AG04449 (cell line): ENCODE results near the gene TCAP.
"Not testable (repeated sequence)": the region's sequence is repeated elsewhere in the genome, so short reads cannot be mapped to it uniquely, and the experiment has no call there.

Source experiments
- CTCF ChIA-PET: fragments of 350-600 bp; formaldehyde crosslinking; extraction: SDS; loops from one replicate; lab custom pipeline; 2021; ENCODE audit warnings: antibody characterized with exemption; lab: Yijun Ruan, JAX
- POLR2A ChIA-PET: fragments of 400-600, 350-600 bp; formaldehyde crosslinking; extraction: SDS; loops from one replicate; lab custom pipeline; 2020; ENCODE audit warnings: antibody characterized with exemption, inconsistent platforms; lab: Yijun Ruan, JAX
- DNase-seq: peaks from one replicate; pipeline ENCODE4 v3.0.0-alpha.2; 2010; ENCODE audit warnings: low read depth, low spot score
- H3K4me3 ChIP-seq: 2 replicates; pipeline ENCODE4 v1.5.1; 2011; ENCODE audit warnings: low read depth, mild to moderate bottlenecking, control low read depth, low read length
- CTCF ChIP-seq: IDR thresholded peaks from one replicate; pipeline ENCODE4 v1.5.1; 2011; ENCODE audit warnings: mild to moderate bottlenecking, moderate library complexity, low read length, control low read depth, inconsistent platforms; ENCODE audit not compliant: insufficient read depth; ENCODE audit errors: missing control alignments

TCAP gene

GRCh38 chr17:39697961-39698360, 32.8 kb downstream of the TCAP start:
- no peak overlapping the region for H3K4me3 ChIP-seq
- TF ChIP-seq CTCF: no peak
- DNase-seq: no peak
- ChIA-PET CTCF (interaction anchor here (1.0 to 7.9 kb wide), 3 partner anchors 9 to 76 kb away, joined by 3 to 48 read pairs (median 13); partner anchors contain the start of genes MIEN1 and PGAP3), POLR2A (interaction anchor here (1.1 kb wide), 1 partner anchor 10 kb away, joined by 4 read pairs; no protein-coding TSS in a partner anchor)

GRCh38 chr17:39699157-39699817, 34.1 kb downstream of the TCAP start:
- H3K4me3 ChIP-seq: peak overlapping the region; percentile 78
- ChIA-PET CTCF (interaction anchor here (1.1 to 7.9 kb wide), 12 partner anchors 8 to 151 kb away, joined by 3 to 48 read pairs (median 6); partner anchors contain the start of genes MIEN1, PGAP3 and PNMT), POLR2A (interaction anchor here (0.6 to 2.0 kb wide), 11 partner anchors 10 to 248 kb away, joined by 3 to 27 read pairs (median 4); partner anchors contain the start of genes MED1, MIEN1, PGAP3 and TCAP)
- not testable (repeated sequence) for DNase-seq

GRCh38 chr17:39699818-39700147, 34.6 kb downstream of the TCAP start, which contains the start of gene ERBB2:
Gene ERBB2 (plus strand): TSS chr17:39700064. CDS start chr17:39700239, 175 bp downstream.
- TF ChIP-seq CTCF: no peak
- CTCF ChIA-PET: interaction anchor here (1.1 to 7.9 kb wide), 15 partner anchors 8 to 152 kb away, joined by 3 to 48 read pairs (median 5); partner anchors contain the start of genes MIEN1, PGAP3 and PNMT
- peak; percentile 31 for DNase-seq
- peak within 1 kb of the TSS; percentile 78 for H3K4me3 ChIP-seq
- POLR2A ChIA-PET: interaction anchor here (0.6 to 2.0 kb wide), 11 partner anchors 9 to 248 kb away, joined by 3 to 27 read pairs (median 4); partner anchors contain the start of genes MED1, MIEN1, PGAP3 and TCAP

- ChIA-PET CTCF (interaction anchor here (0.7 to 7.9 kb wide), 18 partner anchors 9 to 152 kb away, joined by 3 to 48 read pairs (median 4); partner anchors contain the start of genes MIEN1, PGAP3 and PNMT), POLR2A (interaction anchor here (0.7 to 2.0 kb wide), 10 partner anchors 9 to 63 kb away, joined by 3 to 27 read pairs (median 4); partner anchors contain the start of genes MIEN1, PGAP3 and TCAP)
- no peak for TF ChIP-seq CTCF
- peak overlapping the region; percentile 78 for H3K4me3 ChIP-seq
- no peak for DNase-seq
These were observed 35.2 kb downstream of the TCAP start for GRCh38 chr17:39700148-39700987.

- DNase-seq: no peak
- CTCF ChIA-PET: interaction anchor here (1.0 to 7.9 kb wide), 12 partner anchors 10 to 82 kb away, joined by 3 to 48 read pairs (median 6); partner anchors contain the start of genes MIEN1 and PGAP3
- H3K4me3 ChIP-seq: peak overlapping the region; percentile 78
- POLR2A ChIA-PET: interaction anchor here (1.9 to 2.0 kb wide), 2 partner anchors 12 to 29 kb away, joined by 13 to 27 read pairs; partner anchors contain the start of genes MIEN1 and PGAP3
- TF ChIP-seq CTCF: no peak
These were observed 36.0 kb downstream of the TCAP start for GRCh38 chr17:39701012-39701783.
